HepG2 (cell line): ENCODE data around the gene CCDC106. TPM values are rescaled to one million over a fixed set of nuclear protein-coding genes. Genes with fewer than 3 reads are reported as not detected.

ENCODE experiments used
- ADNP ChIP-seq: sonication (generic); formaldehyde crosslinking; IDR thresholded peaks from 2 replicates; pipeline ENCODE4 v1.4.0; 2020; ENCODE audit warnings: missing genetic modification reagents
- BHLHE40 ChIP-seq: IDR thresholded peaks from 2 replicates; pipeline ENCODE4 v1.6.1; 2011; ENCODE audit warnings: low read length, improper control_type of control experiment
- ETV5 ChIP-seq: IDR thresholded peaks from 2 replicates; pipeline ENCODE4 v1.6.1; 2018; ENCODE audit warnings: missing biosample characterization, missing genetic modification reagents, inconsistent platforms, borderline replicate concordance
- NFKBIZ ChIP-seq: IDR thresholded peaks from 2 replicates; pipeline ENCODE4 v1.6.1; 2018; ENCODE audit warnings: missing genetic modification reagents, missing compliant biosample characterization
- NKX3-1 ChIP-seq: sonication (generic); formaldehyde crosslinking; IDR thresholded peaks from 2 replicates; pipeline ENCODE4 v1.5.0; 2020; ENCODE audit warnings: missing genetic modification reagents
- NR2C2 ChIP-seq: sonication (generic); formaldehyde crosslinking; IDR thresholded peaks from 2 replicates; pipeline ENCODE4 v1.4.0; 2020; ENCODE audit warnings: missing genetic modification reagents, mild to moderate bottlenecking, moderate library complexity, borderline replicate concordance
- REPIN1 ChIP-seq: sonication (generic); formaldehyde crosslinking; IDR thresholded peaks from 2 replicates; pipeline ENCODE4 v1.8.0; 2022; ENCODE audit warnings: missing genetic modification reagents, low read depth, mild to moderate bottlenecking, borderline replicate concordance
- TOE1 ChIP-seq: sonication (generic); formaldehyde crosslinking; IDR thresholded peaks from 2 replicates; pipeline ENCODE4 v1.4.0; 2020; ENCODE audit warnings: mild to moderate bottlenecking, missing genetic modification reagents
- TOPORS ChIP-seq: sonication (generic); formaldehyde crosslinking; IDR thresholded peaks from 2 replicates; pipeline ENCODE4 v1.8.0; 2023; ENCODE audit warnings: mild to moderate bottlenecking, missing genetic modification reagents
- ZNF24 ChIP-seq: fragments of 450-650 bp; IDR thresholded peaks from 2 replicates; pipeline ENCODE4 v1.6.1; 2017; ENCODE audit warnings: antibody characterized with exemption, mild to moderate bottlenecking
- ZNF317 ChIP-seq: sonication (generic); formaldehyde crosslinking; IDR thresholded peaks from 2 replicates; pipeline ENCODE4 v1.5.0; 2020; ENCODE audit warnings: mild to moderate bottlenecking, missing genetic modification reagents
- ZNF564 ChIP-seq: sonication (generic); formaldehyde crosslinking; IDR thresholded peaks from 2 replicates; pipeline ENCODE4 v1.8.1; 2023; ENCODE audit warnings: mild to moderate bottlenecking, missing genetic modification reagents
- ZNF607 ChIP-seq: sonication (generic); formaldehyde crosslinking; IDR thresholded peaks from 2 replicates; pipeline ENCODE4 v1.5.1; 2020; ENCODE audit warnings: missing genetic modification reagents, mild to moderate bottlenecking, borderline replicate concordance
- ZNF672 ChIP-seq: sonication (generic); formaldehyde crosslinking; IDR thresholded peaks from 2 replicates; pipeline ENCODE4 v1.8.1; 2022; ENCODE audit warnings: missing genetic modification reagents
- ZNF777 ChIP-seq: sonication (generic); formaldehyde crosslinking; IDR thresholded peaks from 2 replicates; pipeline ENCODE4 v1.4.0; 2020; ENCODE audit warnings: missing genetic modification reagents
- ZNF879 ChIP-seq: sonication (generic); formaldehyde crosslinking; IDR thresholded peaks from 2 replicates; pipeline ENCODE4 v1.8.1; 2023; ENCODE audit warnings: missing genetic modification reagents
- ZSCAN12 ChIP-seq: sonication (generic); formaldehyde crosslinking; IDR thresholded peaks from 2 replicates; pipeline ENCODE4 v1.9.0; 2021; ENCODE audit warnings: mild to moderate bottlenecking, missing genetic modification reagents
- ZZZ3 ChIP-seq: sonication (generic); formaldehyde crosslinking; IDR thresholded peaks from 2 replicates; pipeline ENCODE4 v1.4.0; 2020; ENCODE audit warnings: missing genetic modification reagents, mild to moderate bottlenecking, borderline replicate concordance
- polyA plus RNA-seq, 8 experiments: library from polyadenylated mRNA; depleted of rRNA in 3 of 8; stranded (reverse) in 7 of 8; unstranded in 1 of 8; fragments of >200 nt; fragmentation: Illumina TruSeq in 4 of 8; extraction: Trizol in 4 of 8; gene quantifications; 2 replicates each; pipeline versions ENCODE4 v1.2.1 to v1.2.3, GENCODE V29; 2011 to 2016; ENCODE audit warnings: low read depth in 4 of 8, missing spikeins in 1 of 8, mixed read lengths in 1 of 8; ENCODE audit not compliant: insufficient read depth in 1 of 8
- total RNA-seq, 5 experiments: library from RNA; depleted of rRNA; stranded (reverse); fragments of >200 nt; fragmentation: Illumina TruSeq; extraction: Trizol; gene quantifications; 2 replicates each; pipeline ENCODE4 v1.2.3, GENCODE V29; 2016; ENCODE audit warnings: low read depth in 1 of 5
- TF ChIP-seq, protein P1 (sequence below): sonication (generic); formaldehyde crosslinking; IDR thresholded peaks from 2 replicates; pipeline ENCODE4 v1.4.0; 2020; ENCODE audit warnings: missing genetic modification reagents, borderline replicate concordance
- TF ChIP-seq, protein P2 (sequence below): sonication (generic); formaldehyde crosslinking; IDR thresholded peaks from 2 replicates; pipeline ENCODE4 v1.4.0; 2020; ENCODE audit warnings: low read depth, mild to moderate bottlenecking, missing genetic modification reagents
- TF ChIP-seq, protein P3 (sequence below): sonication (generic); formaldehyde crosslinking; IDR thresholded peaks from 2 replicates; pipeline ENCODE4 v1.4.0; 2020; ENCODE audit warnings: missing genetic modification reagents, borderline replicate concordance
- TF ChIP-seq, protein P4 (sequence below): sonication (generic); formaldehyde crosslinking; IDR thresholded peaks from 2 replicates; pipeline ENCODE4 v1.4.0; 2020; ENCODE audit warnings: low read depth, missing genetic modification reagents

The CCDC106 gene
- total and polyA plus RNA-seq, 2 of the 13 experiments (the other 11 are each of a cell fraction or from before 2014, with no cell fraction given): 4.7 to 8.8 TPM

DNA sequence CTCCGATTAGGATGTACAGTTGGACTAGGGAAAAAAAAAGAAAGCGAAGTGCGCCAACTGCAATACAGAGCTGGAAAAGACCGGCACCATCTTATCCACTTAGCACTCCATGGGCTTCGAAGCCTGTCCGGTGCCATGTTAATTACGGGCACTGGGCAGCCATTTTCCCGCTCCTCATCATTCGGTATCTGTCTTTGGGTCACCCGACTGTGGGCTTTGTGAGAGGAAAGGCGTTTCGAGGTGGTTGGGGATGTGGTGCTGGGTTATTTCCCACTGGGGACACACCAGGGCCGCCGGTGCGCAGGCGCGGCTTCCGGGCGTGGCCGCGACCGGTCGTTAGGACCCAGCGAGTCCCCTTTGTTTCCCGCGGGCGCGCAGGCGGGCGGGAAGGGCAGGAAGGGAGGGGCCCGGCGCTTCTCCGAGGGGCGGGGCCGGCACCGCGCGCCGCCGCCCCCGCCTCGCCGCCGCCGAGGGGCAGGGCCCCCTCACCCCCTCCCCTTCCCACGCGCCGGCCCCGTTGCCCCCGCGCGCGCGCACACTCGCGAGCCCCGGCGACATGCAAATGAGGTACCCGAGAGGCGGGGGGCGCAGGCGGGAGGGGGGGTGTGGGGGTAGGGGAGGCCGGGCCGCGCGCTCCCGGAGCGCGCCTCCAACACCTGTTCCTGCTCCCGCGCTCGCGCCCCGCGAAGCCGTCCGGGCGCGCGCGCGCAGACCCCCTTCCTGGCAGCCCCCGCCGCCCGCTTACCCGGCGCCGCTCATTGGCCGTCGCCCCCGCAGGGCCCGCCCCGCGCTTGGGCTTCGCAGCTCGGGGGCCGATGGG is 48.0 kb upstream of the CCDC106 start, which contains the start of gene ZNF524 (continued):
- TF ChIP-seq, protein P1, sequence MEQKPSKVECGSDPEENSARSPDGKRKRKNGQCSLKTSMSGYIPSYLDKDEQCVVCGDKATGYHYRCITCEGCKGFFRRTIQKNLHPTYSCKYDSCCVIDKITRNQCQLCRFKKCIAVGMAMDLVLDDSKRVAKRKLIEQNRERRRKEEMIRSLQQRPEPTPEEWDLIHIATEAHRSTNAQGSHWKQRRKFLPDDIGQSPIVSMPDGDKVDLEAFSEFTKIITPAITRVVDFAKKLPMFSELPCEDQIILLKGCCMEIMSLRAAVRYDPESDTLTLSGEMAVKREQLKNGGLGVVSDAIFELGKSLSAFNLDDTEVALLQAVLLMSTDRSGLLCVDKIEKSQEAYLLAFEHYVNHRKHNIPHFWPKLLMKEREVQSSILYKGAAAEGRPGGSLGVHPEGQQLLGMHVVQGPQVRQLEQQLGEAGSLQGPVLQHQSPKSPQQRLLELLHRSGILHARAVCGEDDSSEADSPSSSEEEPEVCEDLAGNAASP (CRISPR knock-in tag): 0 out of 2 replicates have a peak, but pooled peaks have one; percentile 8
- TF ChIP-seq ZNF879 (CRISPR knock-in tag) (no peak), TOE1 (no peak), NKX3-1 (CRISPR knock-in tag) (peak; percentile 17), REPIN1 (no peak; the same call in 1 of the 2 replicates), NFKBIZ (CRISPR knock-in tag) (peak; percentile 62; the same call in 1 of the 2 replicates), NR2C2 (CRISPR knock-in tag) (peak; percentile 92), ZSCAN12 (CRISPR knock-in tag) (no peak), ZZZ3 (no peak; the same call in 1 of the 2 replicates), BHLHE40 (no peak), ZNF317 (CRISPR knock-in tag) (0 out of 2 replicates have a peak, but pooled peaks have one; percentile 27), ADNP (CRISPR knock-in tag) (no peak), ETV5 (CRISPR knock-in tag) (peak; percentile 59), ZNF672 (CRISPR knock-in tag) (no peak), ZNF607 (peak; percentile 32; the same call in 1 of the 2 replicates), ZNF777 (CRISPR knock-in tag) (peak; percentile 47; the same call in 1 of the 2 replicates), ZNF24 (no peak), TOPORS (CRISPR knock-in tag) (no peak), ZNF564 (CRISPR knock-in tag) (0 out of 2 replicates have a peak, but pooled peaks have one; percentile 27)
- TF ChIP-seq, protein P2, sequence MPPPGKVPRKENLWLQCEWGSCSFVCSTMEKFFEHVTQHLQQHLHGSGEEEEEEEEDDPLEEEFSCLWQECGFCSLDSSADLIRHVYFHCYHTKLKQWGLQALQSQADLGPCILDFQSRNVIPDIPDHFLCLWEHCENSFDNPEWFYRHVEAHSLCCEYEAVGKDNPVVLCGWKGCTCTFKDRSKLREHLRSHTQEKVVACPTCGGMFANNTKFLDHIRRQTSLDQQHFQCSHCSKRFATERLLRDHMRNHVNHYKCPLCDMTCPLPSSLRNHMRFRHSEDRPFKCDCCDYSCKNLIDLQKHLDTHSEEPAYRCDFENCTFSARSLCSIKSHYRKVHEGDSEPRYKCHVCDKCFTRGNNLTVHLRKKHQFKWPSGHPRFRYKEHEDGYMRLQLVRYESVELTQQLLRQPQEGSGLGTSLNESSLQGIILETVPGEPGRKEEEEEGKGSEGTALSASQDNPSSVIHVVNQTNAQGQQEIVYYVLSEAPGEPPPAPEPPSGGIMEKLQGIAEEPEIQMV (CRISPR knock-in tag): no peak
- TF ChIP-seq, protein P3, sequence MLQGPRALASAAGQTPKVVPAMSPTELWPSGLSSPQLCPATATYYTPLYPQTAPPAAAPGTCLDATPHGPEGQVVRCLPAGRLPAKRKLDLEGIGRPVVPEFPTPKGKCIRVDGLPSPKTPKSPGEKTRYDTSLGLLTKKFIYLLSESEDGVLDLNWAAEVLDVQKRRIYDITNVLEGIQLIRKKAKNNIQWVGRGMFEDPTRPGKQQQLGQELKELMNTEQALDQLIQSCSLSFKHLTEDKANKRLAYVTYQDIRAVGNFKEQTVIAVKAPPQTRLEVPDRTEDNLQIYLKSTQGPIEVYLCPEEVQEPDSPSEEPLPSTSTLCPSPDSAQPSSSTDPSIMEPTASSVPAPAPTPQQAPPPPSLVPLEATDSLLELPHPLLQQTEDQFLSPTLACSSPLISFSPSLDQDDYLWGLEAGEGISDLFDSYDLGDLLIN (CRISPR knock-in tag): peak; percentile 96; the same call in 1 of the 2 replicates
- TF ChIP-seq, protein P4, sequence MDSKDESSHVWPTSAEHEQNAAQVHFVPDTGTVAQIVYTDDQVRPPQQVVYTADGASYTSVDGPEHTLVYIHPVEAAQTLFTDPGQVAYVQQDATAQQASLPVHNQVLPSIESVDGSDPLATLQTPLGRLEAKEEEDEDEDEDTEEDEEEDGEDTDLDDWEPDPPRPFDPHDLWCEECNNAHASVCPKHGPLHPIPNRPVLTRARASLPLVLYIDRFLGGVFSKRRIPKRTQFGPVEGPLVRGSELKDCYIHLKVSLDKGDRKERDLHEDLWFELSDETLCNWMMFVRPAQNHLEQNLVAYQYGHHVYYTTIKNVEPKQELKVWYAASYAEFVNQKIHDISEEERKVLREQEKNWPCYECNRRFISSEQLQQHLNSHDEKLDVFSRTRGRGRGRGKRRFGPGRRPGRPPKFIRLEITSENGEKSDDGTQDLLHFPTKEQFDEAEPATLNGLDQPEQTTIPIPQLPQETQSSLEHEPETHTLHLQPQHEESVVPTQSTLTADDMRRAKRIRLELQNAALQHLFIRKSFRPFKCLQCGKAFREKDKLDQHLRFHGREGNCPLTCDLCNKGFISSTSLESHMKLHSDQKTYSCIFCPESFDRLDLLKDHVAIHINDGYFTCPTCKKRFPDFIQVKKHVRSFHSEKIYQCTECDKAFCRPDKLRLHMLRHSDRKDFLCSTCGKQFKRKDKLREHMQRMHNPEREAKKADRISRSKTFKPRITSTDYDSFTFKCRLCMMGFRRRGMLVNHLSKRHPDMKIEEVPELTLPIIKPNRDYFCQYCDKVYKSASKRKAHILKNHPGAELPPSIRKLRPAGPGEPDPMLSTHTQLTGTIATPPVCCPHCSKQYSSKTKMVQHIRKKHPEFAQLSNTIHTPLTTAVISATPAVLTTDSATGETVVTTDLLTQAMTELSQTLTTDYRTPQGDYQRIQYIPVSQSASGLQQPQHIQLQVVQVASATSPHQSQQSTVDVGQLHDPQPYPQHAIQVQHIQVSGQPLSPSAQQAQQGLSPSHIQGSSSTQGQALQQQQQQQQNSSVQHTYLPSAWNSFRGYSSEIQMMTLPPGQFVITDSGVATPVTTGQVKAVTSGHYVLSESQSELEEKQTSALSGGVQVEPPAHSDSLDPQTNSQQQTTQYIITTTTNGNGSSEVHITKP: no peak
